GM12865 (cell line): ENCODE measurements around the gene IL1RAPL1.

ENCODE experiments used
- DNase-seq: peaks from one replicate; pipeline ENCODE4 v3.0.0; 2010; ENCODE audit warnings: low read depth
- H3K4me3 ChIP-seq: 2 replicates; pipeline ENCODE4 v1.5.1; 2011; ENCODE audit warnings: mild to moderate bottlenecking, low read depth, low read length, control low read depth
- CTCF ChIP-seq: IDR thresholded peaks from 2 replicates; pipeline ENCODE4 v1.5.1; 2011; ENCODE audit warnings: low read length, control low read depth, low read depth, inconsistent platforms; ENCODE audit not compliant: insufficient read depth; ENCODE audit errors: missing control alignments

Gene IL1RAPL1

DNA sequence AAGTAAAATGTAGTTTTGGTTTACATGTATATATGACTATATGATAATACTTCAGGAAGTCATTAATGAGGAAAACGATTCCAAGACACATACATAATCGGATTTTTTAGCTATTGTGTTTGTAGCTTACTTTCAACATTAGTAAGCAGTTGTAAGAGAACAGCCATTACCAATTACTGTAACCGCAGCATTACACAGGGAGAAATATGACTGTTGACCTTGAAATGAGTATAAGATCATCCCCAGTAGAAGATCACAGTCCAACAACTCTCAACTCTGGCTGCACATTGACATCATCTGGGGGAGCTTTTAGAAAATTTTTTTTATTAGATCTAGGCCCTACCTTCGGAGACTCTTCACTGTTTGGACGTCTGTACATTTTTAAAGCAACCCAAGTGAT, 866.1 kb downstream of the IL1RAPL1 start:
- TF ChIP-seq CTCF, result no peak
- DNase-seq, result peak; percentile 34
- H3K4me3 ChIP-seq, result no peak overlapping the region

DNA sequence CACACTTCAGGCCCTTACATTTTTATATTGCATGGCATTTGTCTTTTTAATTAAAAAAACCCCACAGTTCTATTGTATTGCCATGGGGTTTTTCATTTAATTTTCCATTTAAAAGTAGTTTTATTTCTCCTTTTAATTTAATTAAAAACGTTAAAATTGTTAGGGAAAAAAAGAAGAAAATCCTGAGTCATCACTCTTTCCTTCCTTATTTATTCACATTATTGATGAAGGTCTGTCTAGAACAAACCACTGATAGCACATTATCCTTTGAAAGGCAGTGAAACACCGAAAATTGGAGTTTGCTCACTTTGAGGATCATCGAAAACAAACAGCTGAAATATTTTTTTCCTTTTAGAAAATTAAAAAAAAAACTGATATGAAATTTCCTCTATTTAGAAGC, 868.5 kb downstream of the IL1RAPL1 start:
- no peak for DNase-seq
- no peak for TF ChIP-seq CTCF
- no peak overlapping the region for H3K4me3 ChIP-seq

DNA sequence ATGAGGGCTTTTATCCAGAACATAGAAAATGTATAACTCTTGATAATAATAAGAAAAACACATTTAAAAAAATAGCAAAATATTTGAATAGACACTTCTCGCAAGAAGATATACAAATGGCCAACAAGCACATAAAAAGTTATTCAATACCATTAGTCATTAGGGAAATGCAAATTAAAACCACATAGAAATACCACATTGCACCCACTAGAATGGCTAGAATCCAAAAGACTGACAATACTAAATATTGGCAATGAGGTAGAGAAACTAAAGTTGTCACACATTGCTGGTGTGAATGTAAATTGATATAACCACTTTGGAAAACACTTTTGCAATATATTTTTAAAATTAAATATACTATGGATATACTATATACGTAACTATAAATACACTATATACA, 873.8 kb downstream of the IL1RAPL1 start:
- no peak for TF ChIP-seq CTCF
- DNase-seq, result no peak
- H3K4me3 ChIP-seq, result no peak overlapping the region

DNA sequence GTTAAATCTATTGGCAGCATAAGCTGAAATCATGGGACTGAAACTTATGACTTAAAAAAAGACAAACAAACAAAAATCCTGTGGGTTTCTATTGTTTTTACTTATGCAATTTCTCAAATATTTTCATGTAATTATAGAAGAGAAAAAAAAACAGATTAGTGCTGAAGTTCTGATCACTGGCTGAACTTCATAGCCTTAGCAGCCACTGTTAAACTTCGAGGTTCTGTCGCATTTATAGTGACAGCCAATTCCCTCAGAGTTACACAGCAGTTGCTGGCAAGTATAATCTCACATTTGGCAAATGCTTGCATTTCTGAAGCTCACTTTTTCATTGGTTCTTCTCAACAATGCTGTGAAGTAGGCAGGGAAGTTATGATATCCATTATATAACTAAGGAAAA, 879.2 kb downstream of the IL1RAPL1 start:
- TF ChIP-seq CTCF, result no peak
- DNase-seq, result no peak
- H3K4me3 ChIP-seq, result no peak overlapping the region

GRCh38 chrX:29468911-29469494, 881.8 kb downstream of the IL1RAPL1 start:
- no peak for TF ChIP-seq CTCF
- DNase-seq, result no peak

DNA sequence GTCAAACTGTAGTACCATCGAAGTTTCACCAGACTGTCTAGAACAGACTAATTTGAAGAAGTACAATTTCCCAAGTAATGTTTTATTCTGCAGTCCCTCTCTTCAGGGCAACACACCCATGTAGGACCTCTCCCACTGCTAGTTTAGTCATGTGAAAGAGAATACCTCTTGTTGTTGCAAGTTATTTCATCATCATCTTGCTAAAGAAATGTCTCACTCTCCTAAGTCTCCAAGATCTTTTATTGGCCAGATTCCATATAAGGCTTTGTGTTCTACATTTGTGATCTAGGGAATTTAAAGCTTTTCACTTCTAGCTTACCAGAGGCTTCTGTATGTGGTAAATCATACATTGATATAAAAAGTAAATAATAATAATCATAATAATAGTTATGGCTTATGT, 882.8 kb downstream of the IL1RAPL1 start:
- DNase-seq, result no peak
- H3K4me3 ChIP-seq, result no peak overlapping the region
- no peak for TF ChIP-seq CTCF

More at GRCh38 chrX:29468911-29469494, 881.8 kb downstream of the IL1RAPL1 start:
- no peak overlapping the region for H3K4me3 ChIP-seq

- no peak overlapping the region for H3K4me3 ChIP-seq
- no peak for DNase-seq
- no peak for TF ChIP-seq CTCF
These were observed 884.6 kb downstream of the IL1RAPL1 start for GRCh38 chrX:29471829-29472228.
